A549 treated with Mapracorat at 1 μM for 4 hours (cell line): ENCODE measurements around the gene LAMA3. TPM values are rescaled to one million over a fixed set of nuclear protein-coding genes. Genes with fewer than 3 reads are reported as not detected.

Experiments
- total RNA-seq: library from RNA; stranded (reverse); fragments of 200-300 nt; extraction: Qiagen RNA extraction; gene quantifications from 5 replicates; pipeline ENCODE4 v1.2.3, GENCODE V29; 2022

Gene LAMA3
- 43.8 to 64.9 TPM (median 60.1 TPM) in 5 replicates for total RNA-seq

GRCh38 chr18:23689031-23689615 lies at the start of gene LAMA3:
LAMA3 (plus strand) TSS chr18:23689453; CDS start chr18:23689684, 231 bp downstream.

GRCh38 chr18:23662309-23663263 lies 26.7 kb upstream of the LAMA3 start, which contains the start of gene ANKRD29:
ANKRD29 (minus strand) TSS chr18:23662911; CDS start chr18:23662730, 181 bp downstream.

Other genes starting within 250 kb of the LAMA3 start
- 29.1 to 39.5 TPM (median 33.5 TPM) in 5 replicates for gene RIOK3, start 236.2 kb upstream of the LAMA3 start, total RNA-seq
- gene RMC1, start 185.9 kb upstream of the LAMA3 start, total RNA-seq = 13.8 to 18.0 TPM (median 16.0 TPM) in 5 replicates
- 97.3 to 126 TPM (median 107 TPM) in 5 replicates for gene NPC1, start 102.9 kb upstream of the LAMA3 start, total RNA-seq
- gene ANKRD29, start 26.5 kb upstream of the LAMA3 start, total RNA-seq = 13.8 to 20.9 TPM (median 19.3 TPM) in 5 replicates